ENCODE data around the gene RPL38. TPM values are rescaled to one million over a fixed set of nuclear protein-coding genes. Genes with fewer than 3 reads are reported as not detected.
A peak's percentile ranks its signal among the peaks of the same experiment; 100 is the strongest.

RPL38 gene
- total and polyA plus RNA-seq, 4 experiments from 2014 or later = 1,662 to 2,198 (median 2,063) TPM

- Histone ChIP-seq H3K4me3 (ENCODE audit: low read length in 2 of 2) (no peak overlapping the region), H3K27ac (ENCODE audit: low read depth, low read length) (no peak overlapping the region), H3K4me1 (ENCODE audit: insufficient read depth, low read length) (no peaks in the 10 kb centered on the region), H3K27me3 (ENCODE audit: insufficient read depth, low read length) (peaks cover 4% of the 10 kb centered on the region), H3K9me3 (ENCODE audit: control insufficient read depth in 1 of 2, low read length in 2 of 2) (no peaks in the 10 kb centered on the region), H3K36me3 (ENCODE audit: insufficient read depth, low read length) (no peaks in the 10 kb centered on the region)
- Mint-ChIP-seq H3K27ac (no peak overlapping the region), H3K36me3 (no peaks in the 10 kb centered on the region), H3K4me1 (no peaks in the 10 kb centered on the region), H3K9me3 (peaks cover 0 to 2% (median 0%) of the 10 kb centered on the region in 8 donors), H3K27me3 (peaks cover 25 to 37% of the 10 kb centered on the region in 2 donors), H3K4me3 (no peak overlapping the region)
- POLR2A ChIA-PET (ENCODE audit: partially characterized antibody) = no interaction called here
- intact Hi-C loops (cut with micrococcal nuclease) = no loop called here
- CTCF ChIA-PET (ENCODE audit: partially characterized antibody) = no interaction called here
- no peak for DNase-seq
Observed at GRCh38 chr17:74172700-74173099, 30.8 kb upstream of the RPL38 start.

GRCh38 chr17:74176546-74177001, 26.9 kb upstream of the RPL38 start:
- H3K27me3 ChIP-seq (ENCODE audit: insufficient read depth, low read length) = peaks cover 4% of the 10 kb centered on the region
- Mint-ChIP-seq H3K36me3 (no peaks in the 10 kb centered on the region), H3K4me3 (no peak overlapping the region), H3K9me3 (peaks cover 0 to under 1% (median 0%) of the 10 kb centered on the region in 8 donors), H3K4me1 (no peaks in the 10 kb centered on the region), H3K27me3 (peaks cover 21 to 41% of the 10 kb centered on the region in 2 donors), H3K27ac (no peak overlapping the region)
- intact Hi-C loops (cut with micrococcal nuclease) = loop anchor here (5.0 kb wide), 1 partner anchor 519 kb away; no protein-coding TSS in a partner anchor
- no peaks in the 10 kb centered on the region for H3K4me1 ChIP-seq (ENCODE audit: insufficient read depth, low read length)
- CTCF ChIA-PET (ENCODE audit: partially characterized antibody) = interaction anchor here (0.8 to 2.5 kb wide), 6 partner anchors 10 to 921 kb away, joined by 3 to 23 read pairs (median 4); no protein-coding TSS in a partner anchor
- H3K27ac ChIP-seq (ENCODE audit: low read depth, low read length) = no peak overlapping the region
- H3K4me3 ChIP-seq (ENCODE audit: low read length in 2 of 2) = no peak overlapping the region
- POLR2A ChIA-PET (ENCODE audit: partially characterized antibody) = interaction anchor here (0.6 kb wide), 1 partner anchor 343 kb away, joined by 3 read pairs; no protein-coding TSS in a partner anchor
- no peaks in the 10 kb centered on the region for H3K36me3 ChIP-seq (ENCODE audit: insufficient read depth, low read length)
- no peaks in the 10 kb centered on the region for H3K9me3 ChIP-seq (ENCODE audit: control insufficient read depth in 1 of 2, low read length in 2 of 2)
- peak in 4 of 5 donors; percentile 13 to 20 (median 18) for DNase-seq

DNA sequence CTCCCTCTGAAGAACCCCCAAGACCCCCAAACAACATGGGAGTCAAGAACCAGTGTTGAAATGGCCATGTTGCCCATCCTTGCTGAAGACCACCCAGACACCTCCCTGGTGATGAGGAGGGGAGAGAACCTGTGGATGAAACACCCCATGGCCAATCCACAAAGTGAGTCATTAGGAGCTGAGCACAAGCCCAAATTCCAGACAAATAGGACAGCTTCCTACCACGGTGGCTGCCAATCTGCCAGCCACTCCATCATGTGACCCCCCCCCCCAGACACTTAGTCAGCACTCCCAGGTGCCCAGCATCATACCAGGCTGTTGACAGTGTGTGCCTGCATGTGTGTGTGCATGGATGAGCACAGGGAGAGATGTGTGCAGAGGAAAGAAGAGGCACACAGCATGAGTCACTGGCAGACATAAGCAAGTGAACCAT, 26.4 kb upstream of the RPL38 start:
- peaks cover 21 to 42% of the 10 kb centered on the region in 2 donors for H3K27me3 Mint-ChIP-seq
- H3K27ac Mint-ChIP-seq = no peak overlapping the region
- H3K36me3 Mint-ChIP-seq = no peaks in the 10 kb centered on the region
- no peak overlapping the region for H3K4me3 ChIP-seq (ENCODE audit: low read length in 2 of 2)
- no peaks in the 10 kb centered on the region for H3K4me1 Mint-ChIP-seq
- POLR2A ChIA-PET (ENCODE audit: partially characterized antibody) = interaction anchor here (0.6 kb wide), 1 partner anchor 343 kb away, joined by 3 read pairs; no protein-coding TSS in a partner anchor
- H3K9me3 ChIP-seq (ENCODE audit: control insufficient read depth in 1 of 2, low read length in 2 of 2) = no peaks in the 10 kb centered on the region
- H3K9me3 Mint-ChIP-seq = no peaks in the 10 kb centered on the region
- H3K4me1 ChIP-seq (ENCODE audit: insufficient read depth, low read length) = no peaks in the 10 kb centered on the region
- H3K27me3 ChIP-seq (ENCODE audit: insufficient read depth, low read length) = peaks cover 4% of the 10 kb centered on the region
- CTCF ChIA-PET (ENCODE audit: partially characterized antibody) = interaction anchor here (0.9 to 2.5 kb wide), 4 partner anchors 10 to 922 kb away, joined by 3 to 23 read pairs (median 6); no protein-coding TSS in a partner anchor
- no peak overlapping the region for H3K27ac ChIP-seq (ENCODE audit: low read depth, low read length)
- intact Hi-C loops (cut with micrococcal nuclease) = loop anchor here (5.0 kb wide), 1 partner anchor 520 kb away; no protein-coding TSS in a partner anchor
- H3K36me3 ChIP-seq (ENCODE audit: insufficient read depth, low read length) = no peaks in the 10 kb centered on the region
- H3K4me3 Mint-ChIP-seq = no peak overlapping the region
- DNase-seq = no peak

GRCh38 chr17:74179576-74179975, 23.9 kb upstream of the RPL38 start:
- H3K27me3 ChIP-seq (ENCODE audit: insufficient read depth, low read length) = peaks cover 4% of the 10 kb centered on the region
- Mint-ChIP-seq H3K27me3 (peaks cover 17 to 38% of the 10 kb centered on the region in 2 donors), H3K36me3 (no peaks in the 10 kb centered on the region), H3K27ac (no peak overlapping the region), H3K9me3 (no peaks in the 10 kb centered on the region), H3K4me3 (no peak overlapping the region), H3K4me1 (no peaks in the 10 kb centered on the region)
- ChIA-PET POLR2A (ENCODE audit: partially characterized antibody) (no interaction called here), CTCF (ENCODE audit: partially characterized antibody) (interaction anchor here (1.6 kb wide), 1 partner anchor 20 kb away, joined by 3 read pairs; no protein-coding TSS in a partner anchor)
- H3K4me3 ChIP-seq (ENCODE audit: low read length in 2 of 2) = no peak overlapping the region
- no peaks in the 10 kb centered on the region for H3K9me3 ChIP-seq (ENCODE audit: control insufficient read depth in 1 of 2, low read length in 2 of 2)
- DNase-seq = no peak
- H3K36me3 ChIP-seq (ENCODE audit: insufficient read depth, low read length) = no peaks in the 10 kb centered on the region
- H3K4me1 ChIP-seq (ENCODE audit: insufficient read depth, low read length) = no peaks in the 10 kb centered on the region
- H3K27ac ChIP-seq (ENCODE audit: low read depth, low read length) = no peak overlapping the region
- intact Hi-C loops (cut with micrococcal nuclease) = loop anchor here (5.0 kb wide), 1 partner anchor 522 kb away; no protein-coding TSS in a partner anchor

- CTCF ChIA-PET (ENCODE audit: partially characterized antibody) = interaction anchor here (1.6 kb wide), 1 partner anchor 19 kb away, joined by 3 read pairs; no protein-coding TSS in a partner anchor
- Mint-ChIP-seq H3K4me3 (no peak overlapping the region), H3K9me3 (no peaks in the 10 kb centered on the region), H3K4me1 (no peaks in the 10 kb centered on the region), H3K27me3 (peaks cover 11 to 32% of the 10 kb centered on the region in 2 donors), H3K27ac (no peak overlapping the region), H3K36me3 (no peaks in the 10 kb centered on the region)
- Histone ChIP-seq H3K36me3 (ENCODE audit: insufficient read depth, low read length) (no peaks in the 10 kb centered on the region), H3K27ac (ENCODE audit: low read depth, low read length) (no peak overlapping the region), H3K4me3 (ENCODE audit: low read length in 2 of 2) (no peak overlapping the region), H3K4me1 (ENCODE audit: insufficient read depth, low read length) (no peaks in the 10 kb centered on the region), H3K27me3 (ENCODE audit: insufficient read depth, low read length) (peaks cover 4% of the 10 kb centered on the region), H3K9me3 (ENCODE audit: control insufficient read depth in 1 of 2, low read length in 2 of 2) (no peaks in the 10 kb centered on the region)
- POLR2A ChIA-PET (ENCODE audit: partially characterized antibody) = no interaction called here
- no peak for DNase-seq
- intact Hi-C loops (cut with micrococcal nuclease) = no loop called here
Observed at GRCh38 chr17:74180336-74180735, 23.1 kb upstream of the RPL38 start.

- H3K27me3 ChIP-seq (ENCODE audit: insufficient read depth, low read length) = peaks cover 3% of the 10 kb centered on the region
- no peak overlapping the region for H3K4me3 ChIP-seq (ENCODE audit: low read length in 2 of 2)
- H3K9me3 ChIP-seq (ENCODE audit: control insufficient read depth in 1 of 2, low read length in 2 of 2) = no peaks in the 10 kb centered on the region
- H3K9me3 Mint-ChIP-seq = no peaks in the 10 kb centered on the region
- no peak overlapping the region for H3K27ac Mint-ChIP-seq
- DNase-seq = no peak
- peaks cover 10 to 32% of the 10 kb centered on the region in 2 donors for H3K27me3 Mint-ChIP-seq
- no peaks in the 10 kb centered on the region for H3K4me1 ChIP-seq (ENCODE audit: insufficient read depth, low read length)
- no peaks in the 10 kb centered on the region for H3K4me1 Mint-ChIP-seq
- CTCF ChIA-PET (ENCODE audit: partially characterized antibody) = no interaction called here
- POLR2A ChIA-PET (ENCODE audit: partially characterized antibody) = no interaction called here
- H3K36me3 Mint-ChIP-seq = no peaks in the 10 kb centered on the region
- H3K4me3 Mint-ChIP-seq = no peak overlapping the region
- intact Hi-C loops (cut with micrococcal nuclease) = no loop called here
- no peaks in the 10 kb centered on the region for H3K36me3 ChIP-seq (ENCODE audit: insufficient read depth, low read length)
- no peak overlapping the region for H3K27ac ChIP-seq (ENCODE audit: low read depth, low read length)
Observed at GRCh38 chr17:74181341-74181740, 22.1 kb upstream of the RPL38 start.

GRCh38 chr17:74182041-74182723, 21.3 kb upstream of the RPL38 start:
- intact Hi-C loops (cut with micrococcal nuclease) = no loop called here
- H3K27me3 Mint-ChIP-seq = peaks cover 4 to 26% of the 10 kb centered on the region in 2 donors

More at GRCh38 chr17:74182041-74182723, 21.3 kb upstream of the RPL38 start:
- Histone ChIP-seq H3K9me3 (ENCODE audit: control insufficient read depth in 1 of 2, low read length in 2 of 2) (no peaks in the 10 kb centered on the region), H3K27me3 (ENCODE audit: insufficient read depth, low read length) (no peaks in the 10 kb centered on the region), H3K4me3 (ENCODE audit: low read length in 2 of 2) (no peak overlapping the region), H3K36me3 (ENCODE audit: insufficient read depth, low read length) (no peaks in the 10 kb centered on the region), H3K4me1 (ENCODE audit: insufficient read depth, low read length) (no peaks in the 10 kb centered on the region), H3K27ac (ENCODE audit: low read depth, low read length) (no peak overlapping the region)
- Mint-ChIP-seq H3K9me3 (no peaks in the 10 kb centered on the region), H3K4me1 (no peaks in the 10 kb centered on the region), H3K27ac (no peak overlapping the region), H3K4me3 (no peak overlapping the region), H3K36me3 (no peaks in the 10 kb centered on the region)
- ChIA-PET CTCF (ENCODE audit: partially characterized antibody) (no interaction called here), POLR2A (ENCODE audit: partially characterized antibody) (no interaction called here)
- DNase-seq = no peak

Measured in CD4-positive, alpha-beta memory T cell (primary cell).